MM.1S (cell line): ENCODE results near the gene TNFRSF6B.

Source experiments
- CTCF ChIP-seq: fragments of 300-600 bp; sonication (generic); IDR thresholded peaks from 2 replicates; pipeline ENCODE4 v1.5.1; 2016; ENCODE audit warnings: antibody characterized with exemption, low read length, mixed read lengths
- EZH2 ChIP-seq: fragments of 300-600 bp; sonication (generic); optimal IDR thresholded peaks from 2 replicates; pipeline ENCODE3; 2017; ENCODE audit warnings: low read depth, mild to moderate bottlenecking, antibody characterized with exemption, low read length, mixed read lengths
- EZH2phosphoT487 ChIP-seq: fragments of 300-600 bp; sonication (generic); IDR thresholded peaks from 2 replicates; pipeline ENCODE4 v1.6.1; 2018; ENCODE audit warnings: antibody characterized with exemption, low read length

- TF ChIP-seq CTCF (no peak), EZH2 (no peak), EZH2phosphoT487 (no peak)
Measured at GRCh38 chr20:63734946-63735858, 38.8 kb downstream of the TNFRSF6B start.
